ENCODE data around the gene DPCD. TPM values are rescaled to one million over a fixed set of nuclear protein-coding genes. Genes with fewer than 3 reads are reported as not detected.

Gene DPCD
- total and polyA plus RNA-seq, 10 donors = 3.2 to 9.6 (median 4.5) TPM

- Histone ChIP-seq H3K36me3 (peaks cover 0 to 100% (median 52%) of the 10 kb centered on the region in 6 donors), H3K4me1 (peaks cover 0 to 22% (median 7%) of the 10 kb centered on the region in 6 donors), H3K27me3 (replicated peaks in 1 of 7) (no peaks in the 10 kb centered on the region), H3K27ac (no peak overlapping the region), H3K9me3 (no peaks in the 10 kb centered on the region), H3K4me3 (no peak overlapping the region)
- 93 to 99% (median 98%) methylated on average over 6 of the region's 6 CpGs for WGBS, 5 donors
- intact Hi-C loops (cut with DNase I; ENCODE audit: low total_unique reads) = no loop called here
- peak; percentile 27 for DNase-seq
- TF ChIP-seq CTCF (IDR thresholded peaks at IDR 0.05 in 8 of 11, conservative IDR thresholded peaks at IDR 0.05 in 3 of 11) (no peak), POLR2A (IDR thresholded peaks at IDR 0.05) (no peak), POLR2AphosphoS5 (IDR thresholded peaks at IDR 0.05) (no peak)
Measured at GRCh38 chr10:101619983-101620382, 31.9 kb downstream of the DPCD start.

- TF ChIP-seq POLR2AphosphoS5 (IDR thresholded peaks at IDR 0.05) = no peak
- no peak for TF ChIP-seq CTCF (IDR thresholded peaks at IDR 0.05 in 8 of 11, conservative IDR thresholded peaks at IDR 0.05 in 3 of 11)
- Histone ChIP-seq H3K27me3 (replicated peaks in 1 of 7) (no peaks in the 10 kb centered on the region), H3K27ac (no peak overlapping the region), H3K4me3 (no peak overlapping the region), H3K36me3 (peaks cover 0 to 100% (median 50%) of the 10 kb centered on the region in 6 donors), H3K4me1 (peaks cover 0 to 7% (median 0%) of the 10 kb centered on the region in 6 donors), H3K9me3 (no peaks in the 10 kb centered on the region)
- DNase-seq = no peak
- intact Hi-C loops (cut with DNase I; ENCODE audit: low total_unique reads) = no loop called here
- WGBS, 5 donors = 58 to 94% (median 83%) methylated on average over 1 of the region's 1 CpG
Measured at GRCh38 chr10:101623528-101623927, 35.4 kb downstream of the DPCD start.

GRCh38 chr10:101624526-101625102 lies 36.5 kb downstream of the DPCD start:
- Histone ChIP-seq H3K4me3 (no peak overlapping the region), H3K9me3 (no peaks in the 10 kb centered on the region), H3K27ac (no peak overlapping the region), H3K36me3 (peaks cover 0 to 100% (median 45%) of the 10 kb centered on the region in 6 donors), H3K27me3 (replicated peaks in 1 of 7) (no peaks in the 10 kb centered on the region), H3K4me1 (no peaks in the 10 kb centered on the region)
- TF ChIP-seq CTCF (IDR thresholded peaks at IDR 0.05 in 8 of 11, conservative IDR thresholded peaks at IDR 0.05 in 3 of 11) (no peak), POLR2A (IDR thresholded peaks at IDR 0.05) (no peak), POLR2AphosphoS5 (IDR thresholded peaks at IDR 0.05) (no peak)
- 79 to 88% (median 81%) methylated on average over 4 of the region's 4 CpGs for WGBS, 5 donors
- intact Hi-C loops (cut with DNase I; ENCODE audit: low total_unique reads) = no loop called here
- no peak for DNase-seq

GRCh38 chr10:101625821-101626412 lies 37.8 kb downstream of the DPCD start:
- 67 to 93% (median 83%) methylated on average over 1 of the region's 1 CpG for WGBS, 5 donors
- H3K36me3 ChIP-seq = peaks cover 0 to 100% (median 47%) of the 10 kb centered on the region in 6 donors
- DNase-seq = peak; percentile 41

More at GRCh38 chr10:101625821-101626412, 37.8 kb downstream of the DPCD start:
- no peaks in the 10 kb centered on the region for H3K27me3 ChIP-seq (replicated peaks in 1 of 7)
- H3K9me3 ChIP-seq = no peaks in the 10 kb centered on the region
- intact Hi-C loops (cut with DNase I; ENCODE audit: low total_unique reads) = no loop called here
- no peak overlapping the region for H3K4me3 ChIP-seq
- H3K27ac ChIP-seq = no peak overlapping the region
- no peaks in the 10 kb centered on the region for H3K4me1 ChIP-seq
- TF ChIP-seq POLR2A (IDR thresholded peaks at IDR 0.05) = no peak

All from spleen (tissue), 11 donors.